Fibroblast of pulmonary artery (primary cell): ENCODE results near the gene SOX6.

Experiments
- DNase-seq: peaks from one replicate; pipeline ENCODE4 v3.0.0-alpha.2; 2010; ENCODE audit warnings: low read depth
- H3K4me3 ChIP-seq: replicated peaks from 2 replicates; pipeline ENCODE4 v1.5.1; 2011; ENCODE audit warnings: low read depth, mild to moderate bottlenecking, control low read depth, low read length, moderate library complexity
- TF ChIP-seq, protein P1 (sequence below): IDR thresholded peaks from 2 replicates; pipeline ENCODE4 v1.5.1; 2011; ENCODE audit warnings: mild to moderate bottlenecking, control low read depth, low read length, inconsistent platforms; ENCODE audit errors: missing control alignments

Gene SOX6

DNA sequence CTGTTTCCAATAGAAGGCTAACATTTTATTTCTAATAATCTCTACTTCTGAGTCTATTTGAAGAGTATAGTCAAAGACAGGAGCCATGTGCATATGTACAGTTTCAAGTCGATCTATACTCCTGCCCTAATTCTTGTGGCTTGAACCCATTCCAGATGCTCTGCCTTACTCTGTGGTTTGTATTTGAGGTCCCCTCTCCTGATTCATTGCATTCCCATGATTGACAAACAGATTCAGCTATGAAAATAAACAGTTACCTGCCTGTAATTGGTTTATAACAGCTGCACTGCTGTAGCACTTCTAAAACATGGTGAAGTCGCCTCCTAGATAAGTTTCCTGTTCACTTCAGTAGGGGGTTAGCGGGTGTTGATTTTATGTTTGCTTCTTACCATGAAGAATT lies 138.7 kb downstream of the SOX6 start:
- no peak overlapping the region for H3K4me3 ChIP-seq
- TF ChIP-seq, protein P1, sequence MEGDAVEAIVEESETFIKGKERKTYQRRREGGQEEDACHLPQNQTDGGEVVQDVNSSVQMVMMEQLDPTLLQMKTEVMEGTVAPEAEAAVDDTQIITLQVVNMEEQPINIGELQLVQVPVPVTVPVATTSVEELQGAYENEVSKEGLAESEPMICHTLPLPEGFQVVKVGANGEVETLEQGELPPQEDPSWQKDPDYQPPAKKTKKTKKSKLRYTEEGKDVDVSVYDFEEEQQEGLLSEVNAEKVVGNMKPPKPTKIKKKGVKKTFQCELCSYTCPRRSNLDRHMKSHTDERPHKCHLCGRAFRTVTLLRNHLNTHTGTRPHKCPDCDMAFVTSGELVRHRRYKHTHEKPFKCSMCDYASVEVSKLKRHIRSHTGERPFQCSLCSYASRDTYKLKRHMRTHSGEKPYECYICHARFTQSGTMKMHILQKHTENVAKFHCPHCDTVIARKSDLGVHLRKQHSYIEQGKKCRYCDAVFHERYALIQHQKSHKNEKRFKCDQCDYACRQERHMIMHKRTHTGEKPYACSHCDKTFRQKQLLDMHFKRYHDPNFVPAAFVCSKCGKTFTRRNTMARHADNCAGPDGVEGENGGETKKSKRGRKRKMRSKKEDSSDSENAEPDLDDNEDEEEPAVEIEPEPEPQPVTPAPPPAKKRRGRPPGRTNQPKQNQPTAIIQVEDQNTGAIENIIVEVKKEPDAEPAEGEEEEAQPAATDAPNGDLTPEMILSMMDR = no peak
- no peak for DNase-seq

DNA sequence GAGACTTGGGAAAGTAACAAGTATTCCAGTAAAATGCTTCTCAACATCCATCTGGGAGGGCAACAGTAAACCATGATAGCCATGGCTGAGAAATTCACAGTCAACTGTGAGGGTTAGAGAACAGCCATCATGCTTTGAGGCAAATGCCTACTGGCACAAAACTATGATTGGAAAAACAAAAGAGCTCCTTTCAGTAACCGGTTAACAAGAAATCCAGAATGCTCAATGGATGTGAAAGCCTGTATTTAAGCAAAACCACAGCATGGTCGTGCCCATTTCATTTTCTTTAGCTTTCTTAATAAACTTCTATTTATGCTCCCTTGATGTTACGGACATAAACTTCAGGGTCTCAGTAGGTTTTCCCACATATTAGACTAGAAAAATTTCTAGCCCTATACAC lies 139.5 kb downstream of the SOX6 start:
- TF ChIP-seq, protein P1 = no peak
- H3K4me3 ChIP-seq = no peak overlapping the region
- DNase-seq = no peak

DNA sequence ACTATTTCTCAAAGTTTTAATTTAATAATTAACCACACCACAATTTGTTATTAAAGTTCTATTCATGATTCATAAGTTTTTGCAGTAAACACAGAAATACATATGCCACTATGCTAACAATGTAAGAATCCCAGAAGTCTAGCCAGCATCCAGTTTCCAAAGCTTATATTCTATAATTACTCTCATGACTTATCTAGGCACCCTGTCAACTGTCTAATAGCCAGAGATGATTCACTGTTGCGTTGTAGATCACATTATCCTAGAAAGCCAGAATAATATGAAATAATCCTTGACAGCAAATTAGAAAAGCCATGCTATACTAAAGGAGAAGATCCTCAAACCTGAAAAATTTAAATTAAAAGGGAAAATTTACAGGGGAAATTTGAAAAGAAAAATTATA lies 141.0 kb downstream of the SOX6 start:
- DNase-seq = no peak
- no peak overlapping the region for H3K4me3 ChIP-seq
- TF ChIP-seq, protein P1 = no peak

DNA sequence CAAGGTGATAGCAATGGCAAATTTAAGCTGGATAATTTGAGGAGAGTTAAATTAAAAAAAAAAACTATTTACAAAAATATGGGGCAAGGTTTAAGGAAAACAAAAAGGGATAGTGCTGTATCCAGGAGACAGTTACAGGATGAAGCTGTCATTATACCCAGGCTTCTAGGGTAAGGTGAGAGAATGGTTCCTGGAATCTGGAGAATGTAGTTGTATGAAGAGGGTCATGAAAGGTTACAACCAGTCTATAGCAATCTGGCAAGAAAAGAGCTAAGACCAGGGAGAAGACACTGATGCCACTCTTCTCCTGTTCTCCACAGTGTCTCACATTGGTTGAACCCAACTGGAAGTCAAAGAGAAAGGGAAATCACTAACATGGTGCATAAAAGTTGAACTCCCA lies 144.9 kb downstream of the SOX6 start:
- TF ChIP-seq, protein P1 = no peak
- no peak for DNase-seq
- H3K4me3 ChIP-seq = no peak overlapping the region

DNA sequence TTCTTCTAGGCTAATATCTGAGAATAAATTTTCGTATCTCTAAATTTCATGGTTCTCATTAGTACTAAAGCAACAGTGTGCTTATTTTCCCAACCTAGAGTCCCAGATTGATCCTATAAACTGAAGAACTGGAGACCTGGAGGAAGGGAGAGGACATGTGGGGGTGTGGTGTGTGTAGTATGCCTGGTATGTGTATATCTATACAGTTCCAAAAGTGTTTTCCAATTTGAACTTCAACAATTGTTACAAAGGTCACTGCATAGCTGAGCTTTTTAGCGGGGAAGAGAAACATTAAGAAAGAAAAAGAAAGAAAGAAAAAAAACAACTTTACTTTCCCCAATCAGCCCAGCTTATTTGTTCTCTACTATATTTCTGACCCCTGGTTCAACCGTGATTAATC lies 152.1 kb downstream of the SOX6 start:
- H3K4me3 ChIP-seq = no peak overlapping the region
- no peak for DNase-seq
- TF ChIP-seq, protein P1 = no peak

DNA sequence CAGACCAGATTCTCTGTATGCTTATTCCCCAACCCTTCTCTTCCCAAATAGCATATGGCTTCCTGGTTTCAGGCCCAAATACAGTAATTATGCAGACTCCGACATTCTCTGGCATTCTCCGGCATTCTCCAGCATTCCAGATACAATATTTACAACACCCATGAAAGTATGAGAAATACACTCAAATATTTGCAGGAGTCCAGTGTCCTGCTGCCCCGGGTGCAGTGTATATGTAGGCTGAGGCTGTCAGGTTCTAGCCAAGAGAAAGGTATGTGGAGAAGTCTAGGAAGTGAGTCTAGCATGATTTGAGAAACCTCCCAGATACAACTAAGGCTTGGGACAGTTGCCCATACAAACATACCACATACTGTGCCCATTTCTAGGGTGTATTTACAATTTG lies 160.7 kb downstream of the SOX6 start:
- TF ChIP-seq, protein P1 = no peak
- no peak overlapping the region for H3K4me3 ChIP-seq
- DNase-seq = peak; percentile 16

DNA sequence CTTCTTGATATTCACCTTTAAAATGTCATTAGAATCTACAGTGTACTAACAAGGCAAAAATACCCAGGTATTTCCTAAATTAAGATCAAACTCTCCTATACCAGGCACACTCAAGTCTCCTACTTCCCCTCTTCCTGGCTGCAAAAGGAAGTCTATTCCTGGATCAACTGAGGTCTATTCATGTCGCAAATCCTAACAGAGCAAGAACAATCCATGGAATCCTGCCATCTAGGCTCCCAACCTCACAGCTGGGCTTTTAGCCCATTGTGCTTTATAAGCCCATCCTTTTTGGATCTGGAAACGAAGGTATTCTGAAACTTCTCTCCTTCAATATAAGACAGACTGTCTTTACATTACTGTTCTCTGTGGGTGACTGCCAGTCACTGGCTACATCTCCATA lies 161.8 kb downstream of the SOX6 start:
- DNase-seq = peak; percentile 68
- TF ChIP-seq, protein P1 = no peak

More for the DNA sequence above, 161.8 kb downstream of the SOX6 start:
- H3K4me3 ChIP-seq = no peak overlapping the region
